ENCODE results near the gene C4orf46. TPM values are rescaled to one million over a fixed set of nuclear protein-coding genes. Genes with fewer than 3 reads are reported as not detected.
A peak's percentile ranks its signal among the peaks of the same experiment; 100 is the strongest.
"Not testable (repeated sequence)": the region's sequence is repeated elsewhere in the genome, so short reads cannot be mapped to it uniquely, and the experiment has no call there.

The C4orf46 gene
- 5.4 and 7.9 TPM in 2 replicates for total RNA-seq

- no peak for ATAC-seq (ENCODE audit: low read depth)
- CTCF ChIA-PET = no interaction called here
- Mint-ChIP-seq H3K4me1 (peaks cover 23% of the 10 kb centered on the region), H3K9me3 (no peaks in the 10 kb centered on the region), H3K27ac (peak within 1 kb of the TSS; percentile 96), H3K4me3 (peak within 1 kb of the TSS; percentile 98), H3K36me3 (ENCODE audit: low read depth) (peaks cover 12% of the 10 kb centered on the region), H3K27me3 (no peaks in the 10 kb centered on the region)
- intact Hi-C loops (cut with micrococcal nuclease) = loop anchor here (1.0 to 5.0 kb wide), 3 partner anchors 97 to 532 kb away; partner anchors contain the start of gene FNIP2
- no peak for TF ChIP-seq CTCF (IDR thresholded peaks at IDR 0.05)
- no peak for DNase-seq
- POLR2A ChIA-PET = interaction anchor here (1.1 kb wide), 1 partner anchor 430 kb away, joined by 4 read pairs; no protein-coding TSS in a partner anchor
Measured at GRCh38 chr4:158671665-158671914, at the start of gene C4orf46. Gene C4orf46 (minus strand): TSS chr4:158671887. CDS start chr4:158671801, 86 bp downstream.

- POLR2A ChIA-PET = no interaction called here
- Mint-ChIP-seq H3K4me1 (no peaks in the 10 kb centered on the region), H3K36me3 (ENCODE audit: low read depth) (peaks cover 89% of the 10 kb centered on the region), H3K27ac (no peak overlapping the region), H3K4me3 (no peak overlapping the region), H3K9me3 (no peaks in the 10 kb centered on the region), H3K27me3 (no peaks in the 10 kb centered on the region)
- TF ChIP-seq CTCF (IDR thresholded peaks at IDR 0.05) = no peak
- DNase-seq = no peak
- intact Hi-C loops (cut with micrococcal nuclease) = no loop called here
- ATAC-seq (ENCODE audit: low read depth) = no peak
- CTCF ChIA-PET = no interaction called here
Measured at GRCh38 chr4:158715802-158716201, 44.1 kb upstream of the C4orf46 start.

- no peak overlapping the region for H3K27ac Mint-ChIP-seq
- no peak for TF ChIP-seq CTCF (IDR thresholded peaks at IDR 0.05)
- ATAC-seq (ENCODE audit: low read depth) = no peak
- H3K4me3 Mint-ChIP-seq = no peak overlapping the region
- no peaks in the 10 kb centered on the region for H3K4me1 Mint-ChIP-seq
- ChIA-PET CTCF (no interaction called here), POLR2A (no interaction called here)
- no peak for DNase-seq
- no peaks in the 10 kb centered on the region for H3K9me3 Mint-ChIP-seq
- H3K27me3 Mint-ChIP-seq = no peaks in the 10 kb centered on the region
- peaks cover 92% of the 10 kb centered on the region for H3K36me3 Mint-ChIP-seq (ENCODE audit: low read depth)
- intact Hi-C loops (cut with micrococcal nuclease) = no loop called here
Measured at GRCh38 chr4:158714937-158715336, 43.2 kb upstream of the C4orf46 start.

GRCh38 chr4:158712622-158713021 is 40.9 kb upstream of the C4orf46 start:
- H3K9me3 Mint-ChIP-seq; H3K27ac Mint-ChIP-seq; POLR2A ChIA-PET; DNase-seq; H3K4me1 Mint-ChIP-seq; H3K27me3 Mint-ChIP-seq; intact Hi-C loops (cut with micrococcal nuclease); ATAC-seq (ENCODE audit: low read depth); CTCF ChIA-PET; H3K4me3 Mint-ChIP-seq: not testable (repeated sequence)
- H3K36me3 Mint-ChIP-seq (ENCODE audit: low read depth) = peaks cover 87% of the 10 kb centered on the region

GRCh38 chr4:158710814-158711213 is 39.1 kb upstream of the C4orf46 start:
- peaks cover 86% of the 10 kb centered on the region for H3K36me3 Mint-ChIP-seq (ENCODE audit: low read depth)
- no peaks in the 10 kb centered on the region for H3K27me3 Mint-ChIP-seq
- H3K4me1 Mint-ChIP-seq = no peaks in the 10 kb centered on the region
- no peaks in the 10 kb centered on the region for H3K9me3 Mint-ChIP-seq
- H3K27ac Mint-ChIP-seq = no peak overlapping the region
- no peak overlapping the region for H3K4me3 Mint-ChIP-seq
- no peak for ATAC-seq (ENCODE audit: low read depth)
- CTCF ChIA-PET = interaction anchor here (0.7 to 1.3 kb wide), 2 partner anchors 140 to 146 kb away, joined by 3 to 5 read pairs; no protein-coding TSS in a partner anchor
- intact Hi-C loops (cut with micrococcal nuclease) = no loop called here
- no peak for TF ChIP-seq CTCF (IDR thresholded peaks at IDR 0.05)
- POLR2A ChIA-PET = no interaction called here
- no peak for DNase-seq

- ATAC-seq (ENCODE audit: low read depth) (no peak), DNase-seq (no peak)
- Mint-ChIP-seq H3K27ac (no peak overlapping the region), H3K4me3 (no peak overlapping the region), H3K27me3 (no peaks in the 10 kb centered on the region), H3K36me3 (ENCODE audit: low read depth) (peaks cover 35% of the 10 kb centered on the region), H3K4me1 (no peaks in the 10 kb centered on the region), H3K9me3 (no peaks in the 10 kb centered on the region)
- CTCF ChIA-PET = no interaction called here
- no peak for TF ChIP-seq CTCF (IDR thresholded peaks at IDR 0.05)
- intact Hi-C loops (cut with micrococcal nuclease) = no loop called here
- POLR2A ChIA-PET = no interaction called here
Measured at GRCh38 chr4:158704274-158704673, 32.6 kb upstream of the C4orf46 start.

Measured in activated B cell treated with CpG ODN at 0.5 μM for 24 hours (primary cell).